Fibroblast of lung (primary cell): ENCODE results near the gene GPER1. TPM values are rescaled to one million over a fixed set of nuclear protein-coding genes. Genes with fewer than 3 reads are reported as not detected.

ENCODE experiments used
- DNase-seq, 2 donors: peaks; one replicate each; pipeline versions ENCODE4 v3.0.0 to v3.0.0-alpha.2; 2010; ENCODE audit warnings: low read depth in 2 of 2
- H2AFZ ChIP-seq: 2 replicates; pipeline ENCODE4 v1.5.1; 2012; ENCODE audit warnings: low read length, control low read depth, inconsistent platforms
- H3K27ac ChIP-seq: 2 replicates; pipeline ENCODE4 v1.5.1; 2011; ENCODE audit warnings: low read length, control low read depth; ENCODE audit not compliant: insufficient read depth
- H3K27me3 ChIP-seq: 2 replicates; pipeline ENCODE4 v1.5.1; 2011; ENCODE audit warnings: mild to moderate bottlenecking, low read length; ENCODE audit not compliant: control insufficient read depth, insufficient read depth
- H3K36me3 ChIP-seq: 2 replicates; pipeline ENCODE4 v1.5.1; 2011; ENCODE audit warnings: low read length; ENCODE audit not compliant: control insufficient read depth, insufficient read depth
- H3K4me1 ChIP-seq: 2 replicates; pipeline ENCODE4 v1.5.1; 2011; ENCODE audit warnings: low read length; ENCODE audit not compliant: control insufficient read depth, insufficient read depth; ENCODE audit errors: extremely low read depth
- H3K4me2 ChIP-seq: 2 replicates; pipeline ENCODE4 v1.5.1; 2011; ENCODE audit warnings: low read length, control low read depth; ENCODE audit not compliant: insufficient read depth; ENCODE audit errors: extremely low read depth
- H3K4me3 ChIP-seq, 4 experiments: fragments of 200-600 bp in 1 of 4; sonication (generic) in 1 of 4; replicated peaks in 1 of 4; 2 replicates each; pipeline ENCODE4 v1.5.1; 2011 to 2016; ENCODE audit warnings: low read length in 4 of 4, low read depth in 3 of 4, mild to moderate bottlenecking in 3 of 4, control low read depth in 2 of 4, inconsistent platforms in 1 of 4, mixed read lengths in 1 of 4; ENCODE audit not compliant: insufficient read depth in 1 of 4; ENCODE audit errors: control extremely low read depth in 1 of 4
- H3K79me2 ChIP-seq: 2 replicates; pipeline ENCODE4 v1.5.1; 2012; ENCODE audit warnings: mild to moderate bottlenecking, low read length, inconsistent platforms; ENCODE audit not compliant: control insufficient read depth, insufficient read depth
- H3K9ac ChIP-seq: 2 replicates; pipeline ENCODE4 v1.5.1; 2011; ENCODE audit warnings: mild to moderate bottlenecking, low read length, control low read depth; ENCODE audit not compliant: insufficient read depth
- H3K9me3 ChIP-seq: 2 replicates; pipeline ENCODE4 v1.5.1; 2012; ENCODE audit warnings: low read depth, low read length; ENCODE audit not compliant: control insufficient read depth, insufficient read depth
- H4K20me1 ChIP-seq: 2 replicates; pipeline ENCODE4 v1.5.1; 2011; ENCODE audit warnings: low read length; ENCODE audit not compliant: control insufficient read depth, insufficient read depth; ENCODE audit errors: extremely low read depth
- EZH2 ChIP-seq: IDR thresholded peaks from 2 replicates; pipeline ENCODE4 v1.5.1; 2012; ENCODE audit warnings: low read length, control low read depth, mild to moderate bottlenecking; ENCODE audit errors: missing control alignments
- polyA plus RNA-seq, 2 donors: library from polyadenylated mRNA; depleted of rRNA in 1 of 2; stranded (reverse) in 1 of 2; unstranded in 1 of 2; fragments of >200 nt; gene quantifications; 2 replicates each; pipeline ENCODE4 v1.2.1, GENCODE V29; 2011 to 2012; ENCODE audit warnings: missing spikeins in 1 of 2
- total RNA-seq: library from RNA; depleted of rRNA; stranded (reverse); fragments of >200 nt; gene quantifications from 2 replicates; pipeline ENCODE4 v1.2.1, GENCODE V29; 2014
- TF ChIP-seq, protein P1 (sequence below), 2 donors: IDR thresholded peaks in 1 of 2; conservative IDR thresholded peaks in 1 of 2; 1 replicate in 1 of 2; 2 replicates in 1 of 2; pipeline ENCODE4 v1.5.1; 2011 to 2012; ENCODE audit warnings: low read length in 2 of 2, control low read depth in 1 of 2, inconsistent platforms in 1 of 2, low read depth in 1 of 2, mild to moderate bottlenecking in 1 of 2

The GPER1 gene
- total and polyA plus RNA-seq, 2 donors (not counting 1 experiment from before 2014, with no cell fraction given): 2.0 to 2.3 TPM

- Histone ChIP-seq H3K27ac (peak overlapping the region; percentile 47), H3K9ac (peak overlapping the region; percentile 9), H4K20me1 (no peaks in the 10 kb centered on the region), H2AFZ (peak overlapping the region; percentile 37), H3K4me1 (peaks cover 7% of the 10 kb centered on the region), H3K36me3 (peaks cover 2% of the 10 kb centered on the region), H3K9me3 (no peaks in the 10 kb centered on the region), H3K27me3 (no peaks in the 10 kb centered on the region), H3K4me2 (peak overlapping the region; percentile 78), H3K4me3 (peak overlapping the region in 2 of 4 experiments; percentile 3 to 51), H3K79me2 (peaks cover 2% of the 10 kb centered on the region)
- TF ChIP-seq, protein P1, sequence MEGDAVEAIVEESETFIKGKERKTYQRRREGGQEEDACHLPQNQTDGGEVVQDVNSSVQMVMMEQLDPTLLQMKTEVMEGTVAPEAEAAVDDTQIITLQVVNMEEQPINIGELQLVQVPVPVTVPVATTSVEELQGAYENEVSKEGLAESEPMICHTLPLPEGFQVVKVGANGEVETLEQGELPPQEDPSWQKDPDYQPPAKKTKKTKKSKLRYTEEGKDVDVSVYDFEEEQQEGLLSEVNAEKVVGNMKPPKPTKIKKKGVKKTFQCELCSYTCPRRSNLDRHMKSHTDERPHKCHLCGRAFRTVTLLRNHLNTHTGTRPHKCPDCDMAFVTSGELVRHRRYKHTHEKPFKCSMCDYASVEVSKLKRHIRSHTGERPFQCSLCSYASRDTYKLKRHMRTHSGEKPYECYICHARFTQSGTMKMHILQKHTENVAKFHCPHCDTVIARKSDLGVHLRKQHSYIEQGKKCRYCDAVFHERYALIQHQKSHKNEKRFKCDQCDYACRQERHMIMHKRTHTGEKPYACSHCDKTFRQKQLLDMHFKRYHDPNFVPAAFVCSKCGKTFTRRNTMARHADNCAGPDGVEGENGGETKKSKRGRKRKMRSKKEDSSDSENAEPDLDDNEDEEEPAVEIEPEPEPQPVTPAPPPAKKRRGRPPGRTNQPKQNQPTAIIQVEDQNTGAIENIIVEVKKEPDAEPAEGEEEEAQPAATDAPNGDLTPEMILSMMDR (conservative IDR thresholded peaks at IDR 0.05 in 1 of 2, IDR thresholded peaks at IDR 0.05 in 1 of 2; ENCODE audit: low read depth in 1 of 2, low read length in 2 of 2): peak; percentile 65 to 77
- no peak for TF ChIP-seq EZH2
- peak; percentile 79 to 88 for DNase-seq
Observed at GRCh38 chr7:1123715-1124114, 35.8 kb downstream of the GPER1 start.

DNA sequence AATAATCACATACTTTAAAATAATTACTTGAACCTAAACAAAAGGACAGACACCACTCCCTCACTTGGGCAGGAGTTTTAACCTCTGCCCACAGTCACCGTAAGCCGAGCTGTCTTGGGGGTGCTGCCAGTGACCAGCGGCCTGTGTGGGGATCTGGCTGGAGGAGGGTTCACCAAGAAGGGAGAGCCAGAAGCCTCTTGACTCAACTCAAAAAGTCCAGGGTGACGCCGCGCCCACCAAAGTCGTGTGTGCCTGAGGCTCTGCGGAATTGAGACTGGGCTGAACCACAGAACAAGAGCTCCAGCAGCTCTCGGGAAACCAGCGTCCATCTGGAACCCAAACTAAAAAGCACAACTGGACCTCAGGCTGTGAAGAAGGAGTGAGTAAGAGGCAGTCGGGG, 36.3 kb downstream of the GPER1 start:
- H3K79me2 ChIP-seq: peaks cover 2% of the 10 kb centered on the region
- peak overlapping the region in 1 of 4 experiments; percentile 51 for H3K4me3 ChIP-seq
- TF ChIP-seq EZH2: no peak
- TF ChIP-seq, protein P1 (conservative IDR thresholded peaks at IDR 0.05 in 1 of 2, IDR thresholded peaks at IDR 0.05 in 1 of 2; ENCODE audit: low read depth in 1 of 2, low read length in 2 of 2): no peak
- H3K27me3 ChIP-seq: no peaks in the 10 kb centered on the region
- H3K9me3 ChIP-seq: no peaks in the 10 kb centered on the region
- H3K9ac ChIP-seq: peak overlapping the region; percentile 9
- H2AFZ ChIP-seq: peak overlapping the region; percentile 14
- peaks cover 7% of the 10 kb centered on the region for H3K4me1 ChIP-seq
- peak overlapping the region; percentile 78 for H3K4me2 ChIP-seq
- peak overlapping the region; percentile 47 for H3K27ac ChIP-seq
- no peaks in the 10 kb centered on the region for H4K20me1 ChIP-seq
- H3K36me3 ChIP-seq: peaks cover 2% of the 10 kb centered on the region
- peak in 1 of 2 donors; percentile 24 for DNase-seq

DNA sequence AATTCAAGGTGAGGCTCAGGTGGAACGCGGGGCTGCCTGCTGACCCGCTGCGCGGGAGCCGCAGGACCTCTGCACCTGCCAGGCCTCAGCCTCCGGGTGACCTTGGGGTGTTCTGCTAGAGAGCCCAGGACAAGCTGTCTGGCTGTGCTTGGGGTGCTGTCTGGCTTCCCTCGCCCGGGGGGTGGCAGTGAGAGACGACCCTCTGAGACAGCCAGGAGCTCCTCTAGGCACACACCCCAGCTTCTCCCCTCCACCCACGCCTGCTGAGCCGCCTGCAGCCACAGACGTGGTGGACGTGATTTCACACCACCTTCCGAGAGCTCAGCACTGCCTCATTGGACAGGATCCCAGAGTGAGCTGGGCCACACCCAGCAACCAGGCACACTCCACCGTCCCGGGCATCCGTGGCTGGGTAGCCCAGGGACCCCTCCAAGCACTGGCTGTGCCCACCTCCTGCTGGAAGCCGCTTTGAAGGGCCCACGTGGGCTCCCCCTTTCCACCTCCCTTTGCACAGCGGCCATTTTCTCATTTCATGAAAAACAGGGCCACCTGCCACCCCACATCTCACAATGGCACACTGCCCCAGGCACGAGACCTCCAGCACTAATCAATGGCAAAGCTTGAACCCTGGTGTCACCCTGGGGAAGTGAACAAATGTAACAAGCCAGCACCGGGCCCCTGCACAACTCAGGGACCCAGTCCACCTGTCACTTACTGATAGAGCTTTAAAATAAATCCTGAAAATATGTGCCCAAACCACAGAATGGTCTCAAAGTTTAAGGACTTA, 37.1 kb downstream of the GPER1 start:
- H3K4me3 ChIP-seq: peak overlapping the region in 1 of 4 experiments; percentile 41
- no peaks in the 10 kb centered on the region for H3K27me3 ChIP-seq
- peaks cover 7% of the 10 kb centered on the region for H3K4me1 ChIP-seq
- H3K9me3 ChIP-seq: no peaks in the 10 kb centered on the region
- H3K9ac ChIP-seq: no peak overlapping the region
- peaks cover 2% of the 10 kb centered on the region for H3K36me3 ChIP-seq
- DNase-seq: peak in 1 of 2 donors; percentile 17
- peak overlapping the region; percentile 51 for H3K4me2 ChIP-seq
- TF ChIP-seq, protein P1 (conservative IDR thresholded peaks at IDR 0.05 in 1 of 2, IDR thresholded peaks at IDR 0.05 in 1 of 2; ENCODE audit: low read depth in 1 of 2, low read length in 2 of 2): no peak
- TF ChIP-seq EZH2: no peak
- no peak overlapping the region for H3K27ac ChIP-seq
- H2AFZ ChIP-seq: no peak overlapping the region
- H3K79me2 ChIP-seq: peaks cover 2% of the 10 kb centered on the region
- H4K20me1 ChIP-seq: no peaks in the 10 kb centered on the region
